HL-60 (cell line): ENCODE data around the gene SHROOM4.

Experiments
- DNase-seq, 2 experiments: peaks; one replicate each; pipeline ENCODE4 v3.0.0-alpha.2; 2010 to 2020; ENCODE audit warnings: low read depth in 1 of 2, low spot score in 1 of 2
- H3K27ac ChIP-seq: fragments of 250-450 bp; sonication (Bioruptor Pico); replicated peaks from 2 replicates; pipeline ENCODE4 v1.5.1; 2020; ENCODE audit warnings: mild to moderate bottlenecking, moderate library complexity
- H3K27me3 ChIP-seq: fragments of 250-450 bp; sonication (Bioruptor Pico); 2 replicates; pipeline ENCODE4 v1.5.1; 2021; ENCODE audit warnings: mild to moderate bottlenecking, moderate library complexity; ENCODE audit not compliant: insufficient read depth, poor library complexity, severe bottlenecking
- H3K4me3 ChIP-seq: replicated peaks from 2 replicates; pipeline ENCODE4 v1.5.1; 2011; ENCODE audit warnings: mild to moderate bottlenecking, control low read depth, low read length; ENCODE audit not compliant: insufficient read depth
- GABPA ChIP-seq: IDR thresholded peaks from 2 replicates; pipeline ENCODE4 v1.6.1; 2012; ENCODE audit warnings: low read depth
- POLR2AphosphoS5 ChIP-seq: IDR thresholded peaks from 2 replicates; pipeline ENCODE4 v1.6.1; 2012; ENCODE audit warnings: low read depth
- REST ChIP-seq: IDR thresholded peaks from 2 replicates; pipeline ENCODE4 v1.6.1; 2012; ENCODE audit warnings: low read depth; ENCODE audit not compliant: insufficient replicate concordance
- SPI1 ChIP-seq: IDR thresholded peaks from 2 replicates; pipeline ENCODE4 v1.6.1; 2012; ENCODE audit warnings: low read depth, mild to moderate bottlenecking, borderline replicate concordance
- TF ChIP-seq, protein P1 (sequence below): IDR thresholded peaks from one replicate; pipeline ENCODE4 v1.5.1; 2011; ENCODE audit warnings: low read length, control low read depth, inconsistent platforms; ENCODE audit not compliant: insufficient read depth

Gene SHROOM4

GRCh38 chrX:50698944-50699343 is 115.0 kb downstream of the SHROOM4 start:
- Histone ChIP-seq H3K27ac (no peak overlapping the region), H3K4me3 (no peak overlapping the region), H3K27me3 (no peaks in the 10 kb centered on the region)
- DNase-seq, result no peak
- no peak for TF ChIP-seq REST
- TF ChIP-seq, protein P1, sequence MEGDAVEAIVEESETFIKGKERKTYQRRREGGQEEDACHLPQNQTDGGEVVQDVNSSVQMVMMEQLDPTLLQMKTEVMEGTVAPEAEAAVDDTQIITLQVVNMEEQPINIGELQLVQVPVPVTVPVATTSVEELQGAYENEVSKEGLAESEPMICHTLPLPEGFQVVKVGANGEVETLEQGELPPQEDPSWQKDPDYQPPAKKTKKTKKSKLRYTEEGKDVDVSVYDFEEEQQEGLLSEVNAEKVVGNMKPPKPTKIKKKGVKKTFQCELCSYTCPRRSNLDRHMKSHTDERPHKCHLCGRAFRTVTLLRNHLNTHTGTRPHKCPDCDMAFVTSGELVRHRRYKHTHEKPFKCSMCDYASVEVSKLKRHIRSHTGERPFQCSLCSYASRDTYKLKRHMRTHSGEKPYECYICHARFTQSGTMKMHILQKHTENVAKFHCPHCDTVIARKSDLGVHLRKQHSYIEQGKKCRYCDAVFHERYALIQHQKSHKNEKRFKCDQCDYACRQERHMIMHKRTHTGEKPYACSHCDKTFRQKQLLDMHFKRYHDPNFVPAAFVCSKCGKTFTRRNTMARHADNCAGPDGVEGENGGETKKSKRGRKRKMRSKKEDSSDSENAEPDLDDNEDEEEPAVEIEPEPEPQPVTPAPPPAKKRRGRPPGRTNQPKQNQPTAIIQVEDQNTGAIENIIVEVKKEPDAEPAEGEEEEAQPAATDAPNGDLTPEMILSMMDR, result no peak
- no peak for TF ChIP-seq POLR2AphosphoS5
- TF ChIP-seq SPI1, result no peak
- TF ChIP-seq GABPA, result no peak

- no peak overlapping the region for H3K27ac ChIP-seq
- no peaks in the 10 kb centered on the region for H3K27me3 ChIP-seq
- TF ChIP-seq SPI1 (no peak), REST (no peak), GABPA (no peak), POLR2AphosphoS5 (no peak)
- TF ChIP-seq, protein P1, result no peak
- no peak overlapping the region for H3K4me3 ChIP-seq
- no peak for DNase-seq
Measured at GRCh38 chrX:50697691-50698090, 116.3 kb downstream of the SHROOM4 start.

GRCh38 chrX:50691820-50692219 is 122.2 kb downstream of the SHROOM4 start:
- H3K27ac ChIP-seq, result no peak overlapping the region
- H3K27me3 ChIP-seq, result no peaks in the 10 kb centered on the region
- no peak overlapping the region for H3K4me3 ChIP-seq
- TF ChIP-seq POLR2AphosphoS5 (no peak), GABPA (no peak), REST (no peak), SPI1 (no peak)
- TF ChIP-seq, protein P1, result peak; percentile 5
- DNase-seq, result peak in 1 of 2 experiments; percentile 26
